Heart left ventricle (tissue), 16 donors: ENCODE data around the gene TRPC4. TPM values are rescaled to one million over a fixed set of nuclear protein-coding genes. Genes with fewer than 3 reads are reported as not detected.

ENCODE experiments used
- ATAC-seq, 4 donors: fragments of 200-7000 bp; cut with Tn5 transposase; one replicate each; pipeline ENCODE4 v1.9.1; 2020 to 2022; ENCODE audit warnings: moderate library complexity in 4 of 4, mild to moderate bottlenecking in 3 of 4, moderate number of reproducible peaks in 1 of 4
- DNase-seq, 5 donors: peaks; one replicate each; pipeline ENCODE4 v3.0.0-alpha.2; 2020
- H3K27ac ChIP-seq, 12 donors: fragments of 200-600 bp; sonication (generic) in 4 of 12; one replicate each; pipeline versions ENCODE4 v1.5.0 to v1.8.0; 2016 to 2022; ENCODE audit warnings: mild to moderate bottlenecking in 2 of 12
- H3K27me3 ChIP-seq, 9 donors: fragments of 200-600 bp; sonication (generic) in 2 of 9; one replicate each; pipeline versions ENCODE4 v1.5.1 to v1.8.0; 2016 to 2022; ENCODE audit warnings: mild to moderate bottlenecking in 3 of 9
- H3K36me3 ChIP-seq, 9 donors: fragments of 200-600 bp; sonication (generic) in 2 of 9; one replicate each; pipeline versions ENCODE4 v1.5.0 to v1.8.0; 2018 to 2022; ENCODE audit warnings: mild to moderate bottlenecking in 2 of 9
- H3K4me1 ChIP-seq, 12 donors: fragments of 200-600 bp; sonication (generic) in 4 of 12; one replicate each; pipeline versions ENCODE4 v1.5.0 to v1.8.0; 2016 to 2022; ENCODE audit warnings: mild to moderate bottlenecking in 3 of 12
- H3K4me3 ChIP-seq, 12 donors: fragments of 200-600 bp; sonication (generic) in 4 of 12; one replicate each; pipeline versions ENCODE4 v1.5.0 to v1.8.0; 2017 to 2022; ENCODE audit warnings: mild to moderate bottlenecking in 9 of 12, moderate library complexity in 4 of 12
- H3K9me3 ChIP-seq, 12 donors: fragments of 200-600 bp; sonication (generic) in 4 of 12; one replicate each; pipeline versions ENCODE4 v1.5.0 to v1.8.0; 2016 to 2022; ENCODE audit warnings: mild to moderate bottlenecking in 1 of 12
- CTCF ChIP-seq, 12 donors: fragments of 200-600 bp; sonication (generic) in 4 of 12; IDR thresholded peaks; one replicate each; pipeline versions ENCODE4 v1.5.0 to v1.8.0; 2018 to 2022; ENCODE audit warnings: antibody characterized with exemption in 12 of 12, mild to moderate bottlenecking in 5 of 12
- POLR2A ChIP-seq, 2 donors: fragments of 450-650 bp; IDR thresholded peaks; one replicate each; pipeline ENCODE4 v1.6.1; 2017; ENCODE audit warnings: antibody characterized with exemption in 2 of 2, mild to moderate bottlenecking in 2 of 2, moderate library complexity in 2 of 2
- WGBS, 4 donors: extraction: QIAGEN DNeasy Blood & Tissue Kit in 2 of 4; methylation state at CpG; one replicate each; pipeline versions ENCODE4 v1.1.5 to v1.1.7; 2013 to 2018; 5-methylcytosine and 5-hydroxymethylcytosine counted together
- intact Hi-C, 10 donors: fragments of 100-400 bp; cut with DNase I; formaldehyde crosslinking; loops; one replicate each; pipeline versions ENCODE4 v1.11.1 to v1.14.2; 2022
- polyA plus RNA-seq, 2 donors: library from polyadenylated mRNA; stranded (reverse); fragments of 200-250 nt; gene quantifications; one replicate each; pipeline ENCODE4 v1.2.3, GENCODE V29; 2013
- total RNA-seq, 9 donors: library from RNA; depleted of rRNA in 2 of 9; stranded (reverse); fragments of >200 nt in 2 of 9; fragmentation: NEBNext Ultra II Directional in 3 of 9; extraction: Animal tissue kit (Norgen Biotek cat#: 25700) in 3 of 9; gene quantifications; one replicate each; pipeline versions ENCODE4 v1.1.0 to v1.2.4, GENCODE V29; 2016 to 2023
- donor health status: ischemic (EF 13 %, LVEDD 7.1; RV severe dilation, severe dysfunction).
- donor health status: healthy with polysubstance abuse.
- donor health status: DM: no; HTN: yes; CAD: no.
- donor health status: DM: no; HTN: no; CAD: no.
- donor health status: ischemic (EF 25% LVEDD 6.9; RV normal size, moderate dysfunction).
- donor health status: ischemic (EF 25% LVEDD 5.7; RV mildly dilated, moderate dysfunction).
- donor health status: healthy.
- donor health status: DM: yes; HTN: yes; CAD: no.
- donor health status: ischemic (EF 35%, LVEDD 5.7; RV mildly dilated, moderate dysfunction).
- donor health status: nonischemic (EF 11% LVEDD 7.7; RV severe dilation, severe dysfunction).
- donor health status: DM: yes; HTN: yes; CAD: no.
- donor health status: PGD.
- donor health status: ischemic (EF 29% LVEDD 5.4; RV normal size, mild dysfunction).
- donor health status: nonischemic (EF 23%, LVEDD 6.1; RV moderate dilation, normal function).

The TRPC4 gene
- total and polyA plus RNA-seq, 11 donors, result 0.25 to 2.5 (median 0.79) TPM

GRCh38 chr13:37601648-37602440, 267.7 kb downstream of the TRPC4 start:
- Histone ChIP-seq H3K27ac (no peak overlapping the region), H3K4me3 (no peak overlapping the region), H3K36me3 (no peaks in the 10 kb centered on the region), H3K4me1 (peaks cover 0 to 18% (median 0%) of the 10 kb centered on the region in 12 donors), H3K27me3 (no peaks in the 10 kb centered on the region), H3K9me3 (peaks cover 0 to 3% (median 0%) of the 10 kb centered on the region in 12 donors)
- ATAC-seq, result no peak
- WGBS, 4 donors, result 75 to 88% (median 78%) methylated on average over 3 of the region's 3 CpGs
- TF ChIP-seq POLR2A (IDR thresholded peaks at IDR 0.05) (no peak), CTCF (IDR thresholded peaks at IDR 0.05) (no peak)
- intact Hi-C loops, result loop anchor here (1.0 to 10.0 kb wide), 5 partner anchors 493 to 528 kb away; no protein-coding TSS in a partner anchor
- DNase-seq, result no peak

GRCh38 chr13:37599519-37599918, 270.1 kb downstream of the TRPC4 start:
- intact Hi-C loops, result no loop called here
- no peak for DNase-seq
- WGBS, 4 donors, result 40 to 58% (median 51%) methylated on average over 2 of the region's 2 CpGs
- H3K27me3 ChIP-seq, result no peaks in the 10 kb centered on the region
- peak overlapping the region in 1 of 12 donors; percentile 9 for H3K27ac ChIP-seq
- H3K4me1 ChIP-seq, result peaks cover 0 to 26% (median 0%) of the 10 kb centered on the region in 12 donors
- ATAC-seq, result no peak
- peak overlapping the region in 1 of 12 donors; percentile 47 for H3K4me3 ChIP-seq
- TF ChIP-seq POLR2A (IDR thresholded peaks at IDR 0.05), result no peak
- TF ChIP-seq CTCF (IDR thresholded peaks at IDR 0.05), result no peak
- no peaks in the 10 kb centered on the region for H3K36me3 ChIP-seq
- H3K9me3 ChIP-seq, result no peaks in the 10 kb centered on the region

- no peak for TF ChIP-seq CTCF (IDR thresholded peaks at IDR 0.05)
- no peak for TF ChIP-seq POLR2A (IDR thresholded peaks at IDR 0.05)
- ATAC-seq (no peak), DNase-seq (peak in 1 of 5 donors; percentile 6)
- H3K9me3 ChIP-seq, result no peaks in the 10 kb centered on the region
- peak within 1 kb of the TSS in 8 of 12 donors; percentile 15 to 54 (median 34) for H3K4me3 ChIP-seq
- 16 to 32% (median 20%) methylated on average over 6 of the region's 6 CpGs for WGBS, 4 donors
- peaks cover 0 to 31% (median 0%) of the 10 kb centered on the region in 12 donors for H3K4me1 ChIP-seq
- intact Hi-C loops, result no loop called here
- H3K27ac ChIP-seq, result peak within 1 kb of the TSS in 2 of 12 donors; percentile 11 to 40
- no peaks in the 10 kb centered on the region for H3K36me3 ChIP-seq
- H3K27me3 ChIP-seq, result no peaks in the 10 kb centered on the region
These were observed 271.0 kb downstream of the TRPC4 start, which contains the start of gene POSTN for GRCh38 chr13:37598597-37598996. Gene POSTN, minus strand, starts transcription at chr13:37598768. Its CDS starts 42 bp downstream, at chr13:37598726.

- Histone ChIP-seq H3K9me3 (no peaks in the 10 kb centered on the region), H3K4me1 (peaks cover 0 to 29% (median 0%) of the 10 kb centered on the region in 12 donors), H3K27ac (peak overlapping the region in 1 of 12 donors; percentile 40), H3K36me3 (no peaks in the 10 kb centered on the region), H3K27me3 (no peaks in the 10 kb centered on the region), H3K4me3 (peak overlapping the region in 8 of 12 donors; percentile 15 to 54 (median 34))
- TF ChIP-seq CTCF (IDR thresholded peaks at IDR 0.05), result no peak
- no peak for TF ChIP-seq POLR2A (IDR thresholded peaks at IDR 0.05)
- intact Hi-C loops, result no loop called here
- WGBS, 4 donors, result 30 to 46% (median 37%) methylated on average over 2 of the region's 2 CpGs
- ATAC-seq (no peak), DNase-seq (no peak)
These were observed 272.0 kb downstream of the TRPC4 start for GRCh38 chr13:37597477-37598025.
